DMS153 (cell line): ENCODE measurements around the gene PECR.
"Not testable (repeated sequence)": the region's sequence is repeated elsewhere in the genome, so short reads cannot be mapped to it uniquely, and the experiment has no call there.

Experiments used
- DNase-seq: peaks from one replicate; lab custom pipeline; 2025; lab: John Stamatoyannopoulos, UW

The PECR gene

GRCh38 chr2:216029416-216030129 lies 52.0 kb downstream of the PECR start:
- no peak for DNase-seq

GRCh38 chr2:216024779-216025336 lies 56.8 kb downstream of the PECR start:
- DNase-seq = no peak

DNA sequence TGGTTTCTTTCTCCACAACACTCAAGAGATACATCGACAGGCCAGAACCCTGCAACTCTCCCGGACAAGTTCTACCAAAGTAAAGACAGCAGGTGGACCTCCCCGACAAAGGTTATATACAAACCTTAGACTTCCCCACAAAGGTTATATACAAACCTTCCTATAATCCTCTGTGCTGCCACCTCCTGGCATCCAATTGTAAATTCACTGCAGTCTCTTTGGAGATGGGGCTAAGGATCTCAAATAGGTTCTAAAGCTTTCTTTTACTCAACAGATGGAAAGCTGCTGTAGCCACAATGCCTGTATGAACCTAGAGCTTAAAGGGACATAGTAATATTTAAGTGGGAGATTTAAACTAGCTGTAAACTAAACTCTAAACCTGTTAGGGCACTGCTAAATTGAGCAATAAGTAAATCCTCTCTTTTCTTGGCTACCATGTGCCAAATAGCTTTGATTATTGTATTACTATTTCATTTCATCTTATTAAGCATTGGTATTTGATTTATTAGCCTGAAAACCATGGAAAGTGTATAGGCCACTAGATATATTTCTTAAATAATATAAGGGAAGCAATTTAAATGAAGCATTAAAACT lies 58.5 kb downstream of the PECR start:
- DNase-seq = peak; percentile 43

GRCh38 chr2:216021768-216022565 lies 59.6 kb downstream of the PECR start:
- no peak for DNase-seq

GRCh38 chr2:216018709-216019108 lies 62.9 kb downstream of the PECR start:
- no peak for DNase-seq

GRCh38 chr2:216017365-216017764 lies 64.2 kb downstream of the PECR start:
- DNase-seq = no peak

DNA sequence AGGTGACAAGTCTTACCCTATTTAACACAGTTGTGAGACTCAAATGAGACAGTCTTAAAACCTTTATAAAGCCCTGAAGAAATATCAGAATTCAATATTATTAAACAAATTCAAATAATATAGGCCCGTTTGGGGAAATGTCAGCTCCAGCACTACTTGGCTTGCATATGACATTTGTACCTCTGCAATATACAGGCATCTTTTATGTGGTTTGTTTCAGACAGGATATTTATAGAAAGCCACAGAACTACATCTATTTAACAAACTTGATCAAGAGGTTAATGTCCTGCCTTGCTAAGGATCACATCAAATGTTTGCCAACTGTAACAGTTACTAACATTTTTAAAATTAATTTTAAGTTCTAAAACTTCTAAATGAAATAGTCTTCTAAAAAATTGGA lies 65.0 kb downstream of the PECR start:
- no peak for DNase-seq

- no peak for DNase-seq
These were observed 65.7 kb downstream of the PECR start for GRCh38 chr2:216015722-216016464.

DNA sequence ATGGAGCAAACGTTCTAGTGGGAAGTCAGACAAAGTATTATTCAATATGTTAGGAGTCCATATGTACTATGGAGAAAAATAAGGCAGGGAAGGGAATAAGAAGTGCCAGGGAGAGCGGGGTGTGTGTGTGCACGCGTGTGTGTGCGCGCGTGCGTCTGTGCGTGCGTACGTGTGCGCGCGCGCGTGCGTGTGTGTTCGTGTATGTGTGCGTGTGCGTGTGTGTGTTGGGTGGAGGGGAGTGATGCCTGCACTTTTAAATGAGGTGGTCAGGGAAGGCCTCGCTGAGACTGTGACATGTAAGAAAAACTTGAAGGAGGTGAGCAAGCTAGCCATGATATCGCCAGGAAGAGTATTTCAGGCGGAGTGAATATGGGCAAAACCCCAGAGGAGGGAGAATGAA lies 66.6 kb downstream of the PECR start:
- no peak for DNase-seq

- no peak for DNase-seq
These were observed 67.6 kb downstream of the PECR start for GRCh38 chr2:216014006-216014405.

DNA sequence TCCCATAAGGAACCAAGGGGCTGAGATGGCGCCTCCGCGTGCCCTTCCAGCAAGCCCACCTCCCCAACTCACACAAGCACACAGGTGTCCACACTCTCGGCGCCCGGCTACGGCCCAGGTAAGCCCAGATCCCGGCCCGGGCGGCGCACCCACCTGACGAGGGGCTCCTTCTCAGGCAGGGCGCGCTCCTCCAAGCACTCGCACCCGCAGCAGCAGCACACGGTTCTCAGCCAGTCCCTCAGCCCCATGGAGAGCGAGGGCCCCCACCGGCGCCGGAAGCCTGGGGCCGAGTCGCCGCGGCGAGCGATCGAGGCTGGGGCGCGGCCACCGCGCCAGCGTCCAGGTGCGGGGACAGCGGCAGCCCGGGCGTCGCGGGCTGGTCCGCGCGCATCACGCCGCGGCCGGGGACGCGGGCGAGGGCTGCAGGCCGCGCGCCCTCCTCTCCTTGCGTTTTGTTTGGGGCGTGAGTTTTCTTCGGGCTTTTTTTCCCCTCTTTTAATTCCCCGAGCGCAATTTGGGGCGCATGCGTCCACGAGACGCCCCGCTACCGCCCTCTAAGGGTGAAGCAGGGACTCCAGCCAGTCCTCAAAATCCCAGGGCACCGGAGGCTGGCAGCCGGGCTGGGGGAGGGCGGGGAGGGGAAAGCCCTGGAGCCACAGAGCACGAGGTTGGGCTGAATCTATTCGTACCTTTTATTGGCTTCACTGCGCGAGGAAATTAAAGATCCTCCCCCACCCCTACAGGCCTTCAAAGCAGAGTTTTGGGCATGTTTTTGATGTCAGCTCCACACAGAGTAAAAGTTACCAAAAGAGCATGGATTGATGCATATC lies 68.3 kb downstream of the PECR start, which contains the start of gene MREG:
TSS of gene MREG (minus strand) at position 472 of the 830 bp plus-strand sequence. CDS start at position 248, 224 bp downstream.
- DNase-seq = peak; percentile 75

DNA sequence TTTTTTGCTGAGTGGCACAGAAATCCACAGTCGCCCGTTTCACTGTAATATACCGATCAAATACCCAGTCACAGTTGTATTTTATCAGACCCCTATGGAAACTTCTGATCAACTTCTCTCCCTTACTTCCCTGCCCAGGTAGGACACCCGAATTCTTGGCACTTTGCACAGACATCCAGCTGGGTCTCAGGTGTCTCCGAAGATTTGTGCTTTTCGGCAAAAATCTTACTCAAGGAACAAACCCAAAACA lies 68.9 kb downstream of the PECR start:
- DNase-seq = no peak

GRCh38 chr2:216012133-216012829 lies 69.3 kb downstream of the PECR start:
- no peak for DNase-seq

DNA sequence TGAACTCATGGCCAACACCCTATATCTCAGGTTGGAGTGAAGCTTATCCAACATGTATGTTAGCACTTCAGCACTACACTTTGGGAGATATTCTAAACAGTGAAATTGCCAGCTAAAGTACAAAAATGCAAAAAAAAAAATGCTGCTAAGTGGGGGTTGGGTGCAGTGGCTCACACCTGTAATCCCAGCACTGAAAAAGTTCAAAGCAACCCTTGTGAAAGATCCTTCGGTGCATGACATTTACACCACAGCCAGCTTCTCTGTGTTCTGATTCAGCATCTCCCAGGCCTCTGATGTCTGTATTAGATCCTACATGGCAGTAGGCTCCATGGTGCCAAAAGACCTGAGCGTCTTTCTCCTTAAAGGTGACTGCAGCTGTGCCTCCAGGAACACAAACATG lies 72.4 kb downstream of the PECR start:
- DNase-seq = not testable (repeated sequence)

DNA sequence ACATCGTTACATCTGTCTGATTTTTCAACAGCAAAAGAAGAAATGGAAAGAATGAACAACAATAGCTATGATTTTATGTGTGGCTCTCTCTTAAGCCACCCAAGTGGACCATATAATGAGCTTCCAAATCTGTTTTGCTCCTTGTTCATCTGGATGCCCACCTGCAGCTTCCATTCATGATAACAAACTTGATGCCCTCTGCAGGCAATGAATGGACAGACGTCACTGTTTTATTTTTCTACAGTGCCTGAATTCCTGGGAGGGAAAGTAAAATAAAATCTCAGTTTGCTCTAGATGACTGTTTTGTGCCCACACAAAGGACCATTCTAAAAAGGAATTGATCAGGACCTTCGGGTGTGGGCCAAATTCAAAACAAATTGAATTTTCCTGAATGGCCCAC lies 73.2 kb downstream of the PECR start:
- DNase-seq = no peak

DNA sequence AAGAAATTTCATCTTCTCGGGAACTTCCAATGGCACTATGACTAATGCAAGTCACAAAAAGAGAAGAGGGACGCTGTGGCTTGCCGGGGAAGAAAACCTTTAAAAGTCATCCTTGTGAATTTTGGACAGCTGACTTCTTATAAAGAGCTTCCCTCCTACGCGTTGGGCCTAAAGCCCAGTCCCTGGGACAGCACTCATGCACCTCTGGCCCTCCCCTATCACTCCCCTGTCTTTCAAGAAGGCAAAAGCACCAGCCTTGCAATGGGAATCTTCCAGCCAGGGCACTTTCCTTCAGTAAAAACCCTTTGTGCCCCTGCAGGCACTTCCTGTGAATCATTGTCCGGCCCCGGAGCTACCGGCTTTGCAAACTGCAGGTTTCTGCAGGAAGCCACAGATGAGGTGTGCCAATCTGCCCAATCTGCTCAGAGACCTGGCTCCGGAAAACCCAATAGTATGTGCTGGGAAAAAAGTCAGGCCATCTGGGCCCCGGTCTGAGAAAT lies 75.4 kb downstream of the PECR start:
- no peak for DNase-seq

- no peak for DNase-seq
These were observed 76.8 kb downstream of the PECR start for GRCh38 chr2:216004697-216005283.

- no peak for DNase-seq
These were observed 77.5 kb downstream of the PECR start for GRCh38 chr2:216003876-216004696.

- no peak for DNase-seq
These were observed 78.9 kb downstream of the PECR start for GRCh38 chr2:216002693-216003092.
